Effector memory CD4-positive, alpha-beta T cell (primary cell): Measurements from ENCODE around the gene SP4.
A peak's percentile ranks its signal among the peaks of the same experiment; 100 is the strongest.

Source experiments
- DNase-seq, 3 donors: peaks; one replicate each; pipeline ENCODE4 v3.0.0-alpha.2; 2020
- H3K27ac ChIP-seq: 2 replicates; pipeline ENCODE4 v1.7.0; 2013; ENCODE audit warnings: mild to moderate bottlenecking, low read length, moderate library complexity; ENCODE audit not compliant: insufficient read depth, poor library complexity, severe bottlenecking
- H3K27me3 ChIP-seq: replicated peaks from 2 replicates; pipeline ENCODE4 v1.7.0; 2013; ENCODE audit warnings: mild to moderate bottlenecking, low read length; ENCODE audit not compliant: insufficient read depth, control insufficient read depth, poor library complexity, severe bottlenecking
- H3K36me3 ChIP-seq: 2 replicates; pipeline ENCODE4 v1.7.0; 2013; ENCODE audit warnings: mild to moderate bottlenecking, low read length, moderate library complexity; ENCODE audit not compliant: control insufficient read depth, insufficient read depth
- H3K4me1 ChIP-seq: 2 replicates; pipeline ENCODE4 v1.7.0; 2013; ENCODE audit warnings: low read length, mild to moderate bottlenecking; ENCODE audit not compliant: control insufficient read depth, insufficient read depth, poor library complexity, severe bottlenecking
- H3K4me3 ChIP-seq: 2 replicates; pipeline ENCODE4 v1.7.0; 2013; ENCODE audit warnings: low read length, low read depth, mild to moderate bottlenecking; ENCODE audit not compliant: insufficient read depth, poor library complexity, severe bottlenecking
- H3K9me3 ChIP-seq: 2 replicates; pipeline ENCODE4 v1.7.0; 2013; ENCODE audit warnings: mild to moderate bottlenecking, low read length, moderate library complexity; ENCODE audit not compliant: control insufficient read depth

The SP4 gene

GRCh38 chr7:21542891-21543527 is 115.1 kb downstream of the SP4 start, which contains the start of gene DNAH11:
Gene DNAH11 (plus strand): TSS chr7:21543039. CDS start chr7:21543246, 207 bp downstream.
- no peaks in the 10 kb centered on the region for H3K36me3 ChIP-seq
- no peaks in the 10 kb centered on the region for H3K9me3 ChIP-seq
- no peak for DNase-seq
- H3K27me3 ChIP-seq = peaks cover 15% of the 10 kb centered on the region
- H3K4me3 ChIP-seq = peak within 1 kb of the TSS; percentile 16
- no peak within 1 kb of the TSS for H3K27ac ChIP-seq
- H3K4me1 ChIP-seq = peaks cover 7% of the 10 kb centered on the region

- Histone ChIP-seq H3K9me3 (no peaks in the 10 kb centered on the region), H3K27ac (no peak overlapping the region), H3K4me1 (peaks cover 7% of the 10 kb centered on the region), H3K4me3 (peak overlapping the region; percentile 16), H3K27me3 (peaks cover 15% of the 10 kb centered on the region), H3K36me3 (no peaks in the 10 kb centered on the region)
- no peak for DNase-seq
Measured at GRCh38 chr7:21543528-21544302, 115.8 kb downstream of the SP4 start.

GRCh38 chr7:21544303-21544656 is 116.4 kb downstream of the SP4 start:
- Histone ChIP-seq H3K9me3 (no peaks in the 10 kb centered on the region), H3K27ac (no peak overlapping the region), H3K4me1 (peaks cover 7% of the 10 kb centered on the region), H3K4me3 (no peak overlapping the region), H3K27me3 (peaks cover 11% of the 10 kb centered on the region), H3K36me3 (no peaks in the 10 kb centered on the region)
- DNase-seq = no peak

- DNase-seq = no peak
- H3K9me3 ChIP-seq = no peaks in the 10 kb centered on the region
- no peak overlapping the region for H3K4me3 ChIP-seq
Measured at GRCh38 chr7:21544715-21545114, 116.8 kb downstream of the SP4 start.

GRCh38 chr7:21547501-21547900 is 119.6 kb downstream of the SP4 start:
- Histone ChIP-seq H3K27me3 (peaks cover 11% of the 10 kb centered on the region), H3K4me3 (no peak overlapping the region), H3K9me3 (no peaks in the 10 kb centered on the region), H3K36me3 (no peaks in the 10 kb centered on the region), H3K4me1 (peaks cover 7% of the 10 kb centered on the region), H3K27ac (no peak overlapping the region)
- DNase-seq = no peak

More at GRCh38 chr7:21544715-21545114, 116.8 kb downstream of the SP4 start:
- Histone ChIP-seq H3K4me1 (peaks cover 7% of the 10 kb centered on the region), H3K36me3 (no peaks in the 10 kb centered on the region), H3K27me3 (peaks cover 11% of the 10 kb centered on the region), H3K27ac (no peak overlapping the region)

- Histone ChIP-seq H3K4me1 (peaks cover 3% of the 10 kb centered on the region), H3K9me3 (no peaks in the 10 kb centered on the region), H3K36me3 (no peaks in the 10 kb centered on the region), H3K27ac (no peak overlapping the region), H3K4me3 (no peak overlapping the region), H3K27me3 (peaks cover 7% of the 10 kb centered on the region)
- no peak for DNase-seq
Measured at GRCh38 chr7:21548491-21548890, 120.6 kb downstream of the SP4 start.

GRCh38 chr7:21550076-21550475 is 122.2 kb downstream of the SP4 start:
- no peak for DNase-seq
- H3K27ac ChIP-seq = no peak overlapping the region
- no peaks in the 10 kb centered on the region for H3K27me3 ChIP-seq
- H3K4me3 ChIP-seq = no peak overlapping the region
- no peaks in the 10 kb centered on the region for H3K9me3 ChIP-seq
- no peaks in the 10 kb centered on the region for H3K4me1 ChIP-seq
- no peaks in the 10 kb centered on the region for H3K36me3 ChIP-seq

GRCh38 chr7:21550821-21551531 is 123.1 kb downstream of the SP4 start:
- no peak for DNase-seq
- H3K36me3 ChIP-seq = no peaks in the 10 kb centered on the region
- H3K4me3 ChIP-seq = no peak overlapping the region
- H3K27me3 ChIP-seq = no peaks in the 10 kb centered on the region
- H3K4me1 ChIP-seq = no peaks in the 10 kb centered on the region
- no peak overlapping the region for H3K27ac ChIP-seq
- H3K9me3 ChIP-seq = no peaks in the 10 kb centered on the region

- Histone ChIP-seq H3K9me3 (no peaks in the 10 kb centered on the region), H3K27me3 (no peaks in the 10 kb centered on the region), H3K27ac (no peak overlapping the region), H3K4me3 (no peak overlapping the region), H3K4me1 (no peaks in the 10 kb centered on the region), H3K36me3 (no peaks in the 10 kb centered on the region)
- no peak for DNase-seq
Measured at GRCh38 chr7:21562385-21562784, 134.5 kb downstream of the SP4 start.
